Measurements from ENCODE around the gene ZDHHC11B.
"Not testable (repeated sequence)": the region's sequence is repeated elsewhere in the genome, so short reads cannot be mapped to it uniquely, and the experiment has no call there.

ZDHHC11B gene

GRCh38 chr5:756865-757345, 27.6 kb downstream of the ZDHHC11B start:
- no peaks in the 10 kb centered on the region for H3K27me3 ChIP-seq (ENCODE audit: control insufficient read depth in 5 of 5, insufficient read depth in 4 of 5, low read length in 5 of 5)
- peak overlapping the region in 1 of 5 donors; percentile 35 for H3K9ac ChIP-seq (ENCODE audit: low read length in 5 of 5)
- no peak overlapping the region for H3K4me3 ChIP-seq (ENCODE audit: low read depth in 1 of 5, low read length in 5 of 5)
- H3K36me3 ChIP-seq (ENCODE audit: control insufficient read depth in 5 of 5, insufficient read depth in 5 of 5, low read length in 5 of 5) = no peaks in the 10 kb centered on the region
- peaks cover 15 to 39% (median 26%) of the 10 kb centered on the region in 5 donors for H3K4me1 ChIP-seq (ENCODE audit: control insufficient read depth in 5 of 5, insufficient read depth in 5 of 5, low read length in 5 of 5)
- no peaks in the 10 kb centered on the region for H3K9me3 ChIP-seq (ENCODE audit: control insufficient read depth in 5 of 5, low read length in 5 of 5)
- H3K27ac ChIP-seq (ENCODE audit: low read depth, low read length) = no peak overlapping the region

DNA sequence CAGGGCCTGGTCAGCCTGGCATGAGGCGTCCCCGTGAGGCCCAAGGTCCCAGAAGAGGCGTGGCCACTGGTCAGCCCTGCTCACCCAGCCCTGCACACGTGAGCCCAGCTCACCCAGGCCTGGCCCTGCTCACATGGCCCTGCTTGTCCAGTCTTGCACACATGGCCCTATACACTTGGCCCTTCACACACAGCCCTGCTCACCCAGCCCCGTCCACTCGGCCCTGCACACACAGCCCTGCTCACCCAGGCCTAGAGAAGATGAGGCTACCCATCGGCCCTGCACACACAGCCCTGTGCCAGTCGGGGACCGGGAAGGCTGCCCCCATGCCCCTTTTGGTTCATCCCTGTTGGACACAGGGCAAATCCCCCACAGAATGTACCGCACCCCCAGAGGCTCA, 28.4 kb downstream of the ZDHHC11B start:
- peaks cover 15 to 39% (median 26%) of the 10 kb centered on the region in 5 donors for H3K4me1 ChIP-seq (ENCODE audit: control insufficient read depth in 5 of 5, insufficient read depth in 5 of 5, low read length in 5 of 5)
- no peaks in the 10 kb centered on the region for H3K9me3 ChIP-seq (ENCODE audit: control insufficient read depth in 5 of 5, low read length in 5 of 5)
- H3K36me3 ChIP-seq (ENCODE audit: control insufficient read depth in 5 of 5, insufficient read depth in 5 of 5, low read length in 5 of 5) = no peaks in the 10 kb centered on the region
- no peak overlapping the region for H3K27ac ChIP-seq (ENCODE audit: low read depth, low read length)
- H3K27me3 ChIP-seq (ENCODE audit: control insufficient read depth in 5 of 5, insufficient read depth in 4 of 5, low read length in 5 of 5) = no peaks in the 10 kb centered on the region
- no peak overlapping the region for H3K9ac ChIP-seq (ENCODE audit: low read length in 5 of 5)
- H3K4me3 ChIP-seq (ENCODE audit: low read depth in 1 of 5, low read length in 5 of 5) = no peak overlapping the region

DNA sequence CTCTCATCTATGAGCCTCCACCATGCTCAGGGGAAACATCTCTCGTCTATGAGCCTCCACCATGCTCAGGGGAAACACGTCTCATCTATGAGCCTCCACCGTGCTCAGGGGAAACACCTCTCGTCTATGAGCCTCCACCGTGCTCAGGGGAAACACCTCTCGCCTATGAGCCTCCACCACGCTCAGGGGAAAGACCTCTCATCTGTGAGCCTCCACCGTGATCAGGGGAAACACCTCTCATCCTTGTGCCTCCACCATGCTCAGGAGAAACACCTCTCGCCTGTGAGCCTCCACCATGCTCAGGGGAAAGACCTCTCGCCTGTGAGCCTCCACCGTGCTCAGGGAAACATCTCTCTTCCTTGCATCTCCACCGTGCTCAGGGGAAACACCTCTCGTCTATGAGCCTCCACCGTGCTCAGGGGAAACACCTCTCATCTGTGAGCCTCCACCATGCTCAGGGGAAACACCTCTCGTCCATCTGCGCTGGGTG, 30.3 kb downstream of the ZDHHC11B start:
- H3K27me3 ChIP-seq (ENCODE audit: control insufficient read depth in 5 of 5, insufficient read depth in 4 of 5, low read length in 5 of 5); H3K9me3 ChIP-seq (ENCODE audit: control insufficient read depth in 5 of 5, low read length in 5 of 5); H3K9ac ChIP-seq (ENCODE audit: low read length in 5 of 5); H3K4me3 ChIP-seq (ENCODE audit: low read depth in 1 of 5, low read length in 5 of 5); H3K36me3 ChIP-seq (ENCODE audit: control insufficient read depth in 5 of 5, insufficient read depth in 5 of 5, low read length in 5 of 5); H3K27ac ChIP-seq (ENCODE audit: low read depth, low read length): not testable (repeated sequence)
- peaks cover 13 to 32% (median 22%) of the 10 kb centered on the region in 5 donors for H3K4me1 ChIP-seq (ENCODE audit: control insufficient read depth in 5 of 5, insufficient read depth in 5 of 5, low read length in 5 of 5)

DNA sequence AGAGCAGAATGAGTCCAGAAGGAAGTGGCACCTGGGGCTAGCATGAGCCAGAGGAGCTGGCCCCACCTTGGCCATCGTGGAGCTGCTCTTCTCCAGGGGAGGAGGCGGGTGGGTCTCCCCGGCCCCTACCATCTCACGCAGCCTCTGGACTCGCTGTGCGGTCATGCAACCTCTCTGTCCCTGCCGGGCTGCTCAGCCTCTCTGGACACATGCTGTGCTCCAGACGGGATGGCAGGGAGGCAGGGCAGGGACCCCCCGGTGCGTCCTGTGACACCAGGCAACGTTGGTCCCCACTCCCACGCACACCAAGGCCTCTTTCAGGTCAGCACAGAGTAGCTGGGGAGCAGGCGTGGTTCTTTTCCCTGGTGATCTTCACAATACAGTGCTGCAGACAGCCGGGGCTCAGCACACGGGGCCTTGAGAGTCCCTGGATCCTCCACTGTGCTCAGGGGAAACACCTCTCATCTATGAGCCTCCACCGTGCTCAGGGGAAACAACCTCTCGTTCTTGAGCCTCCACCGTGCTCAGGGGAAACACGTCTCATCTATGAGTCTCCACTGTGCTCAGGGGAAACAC, 30.9 kb downstream of the ZDHHC11B start:
- H3K9ac ChIP-seq (ENCODE audit: low read length in 5 of 5); H3K27me3 ChIP-seq (ENCODE audit: control insufficient read depth in 5 of 5, insufficient read depth in 4 of 5, low read length in 5 of 5); H3K9me3 ChIP-seq (ENCODE audit: control insufficient read depth in 5 of 5, low read length in 5 of 5); H3K27ac ChIP-seq (ENCODE audit: low read depth, low read length); H3K36me3 ChIP-seq (ENCODE audit: control insufficient read depth in 5 of 5, insufficient read depth in 5 of 5, low read length in 5 of 5); H3K4me3 ChIP-seq (ENCODE audit: low read depth in 1 of 5, low read length in 5 of 5): not testable (repeated sequence)
- H3K4me1 ChIP-seq (ENCODE audit: control insufficient read depth in 5 of 5, insufficient read depth in 5 of 5, low read length in 5 of 5) = peaks cover 12 to 26% (median 17%) of the 10 kb centered on the region in 5 donors

DNA sequence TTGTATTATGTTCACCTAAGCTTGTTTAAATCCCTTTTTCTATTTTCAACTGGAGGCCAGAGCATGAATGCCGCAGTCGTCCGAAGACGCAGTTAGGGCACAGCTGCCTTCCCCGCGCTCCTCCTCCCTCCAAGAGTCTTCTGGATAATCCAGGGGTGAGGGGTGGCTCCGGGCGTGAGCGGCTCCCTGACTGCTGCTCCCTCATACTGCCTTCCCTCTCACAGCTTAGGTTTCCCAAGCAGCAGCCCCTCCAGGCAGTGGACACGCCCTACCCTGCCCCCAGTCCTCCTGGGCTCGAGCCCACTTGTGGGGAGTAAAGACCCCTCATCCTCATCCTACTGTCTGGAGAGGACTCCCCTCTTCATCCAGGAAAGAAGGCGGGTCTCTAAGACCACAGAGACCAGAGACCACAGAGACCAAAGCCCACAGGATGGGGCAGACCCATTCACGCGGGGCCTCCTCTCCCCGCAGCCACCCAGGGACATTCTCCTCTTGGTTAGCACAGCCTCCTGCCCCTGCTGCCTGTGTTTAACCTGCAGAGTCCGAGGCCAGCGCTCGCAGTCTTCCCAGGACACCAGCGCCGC, 31.9 kb downstream of the ZDHHC11B start:
- not testable (repeated sequence) for H3K4me3 ChIP-seq (ENCODE audit: low read depth in 1 of 5, low read length in 5 of 5); H3K27me3 ChIP-seq (ENCODE audit: control insufficient read depth in 5 of 5, insufficient read depth in 4 of 5, low read length in 5 of 5); H3K9me3 ChIP-seq (ENCODE audit: control insufficient read depth in 5 of 5, low read length in 5 of 5); H3K9ac ChIP-seq (ENCODE audit: low read length in 5 of 5); H3K27ac ChIP-seq (ENCODE audit: low read depth, low read length); H3K36me3 ChIP-seq (ENCODE audit: control insufficient read depth in 5 of 5, insufficient read depth in 5 of 5, low read length in 5 of 5)
- H3K4me1 ChIP-seq (ENCODE audit: control insufficient read depth in 5 of 5, insufficient read depth in 5 of 5, low read length in 5 of 5) = peaks cover 2 to 16% (median 6%) of the 10 kb centered on the region in 5 donors

GRCh38 chr5:751992-752391, 32.5 kb downstream of the ZDHHC11B start:
- not testable (repeated sequence) for H3K9ac ChIP-seq (ENCODE audit: low read length in 5 of 5); H3K9me3 ChIP-seq (ENCODE audit: control insufficient read depth in 5 of 5, low read length in 5 of 5); H3K27ac ChIP-seq (ENCODE audit: low read depth, low read length); H3K4me3 ChIP-seq (ENCODE audit: low read depth in 1 of 5, low read length in 5 of 5); H3K27me3 ChIP-seq (ENCODE audit: control insufficient read depth in 5 of 5, insufficient read depth in 4 of 5, low read length in 5 of 5); H3K36me3 ChIP-seq (ENCODE audit: control insufficient read depth in 5 of 5, insufficient read depth in 5 of 5, low read length in 5 of 5); H3K4me1 ChIP-seq (ENCODE audit: control insufficient read depth in 5 of 5, insufficient read depth in 5 of 5, low read length in 5 of 5)

DNA sequence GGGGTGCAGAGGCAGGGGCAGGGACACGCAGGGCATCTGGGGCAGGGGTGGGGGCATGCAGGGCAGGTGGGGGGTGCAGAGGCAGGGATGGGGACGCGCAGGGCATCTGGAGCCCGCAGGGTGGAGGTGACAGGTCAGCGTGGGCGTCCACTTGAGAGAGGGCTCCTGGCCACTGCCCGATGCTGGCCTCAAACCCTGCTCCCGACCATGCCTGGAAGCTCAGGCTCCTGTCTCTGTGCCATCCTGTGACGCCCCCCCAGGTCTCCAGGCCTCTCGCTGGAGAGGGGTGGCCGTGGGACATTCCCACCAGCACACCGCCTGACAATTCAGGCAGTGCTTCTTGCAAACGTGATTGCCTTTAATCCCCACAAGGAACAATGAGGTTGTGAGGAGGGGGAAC, 33.0 kb downstream of the ZDHHC11B start:
- no peak overlapping the region for H3K27ac ChIP-seq (ENCODE audit: low read depth, low read length)

GRCh38 chr5:750226-750625, 34.3 kb downstream of the ZDHHC11B start:
- not testable (repeated sequence) for H3K4me1 ChIP-seq (ENCODE audit: control insufficient read depth in 5 of 5, insufficient read depth in 5 of 5, low read length in 5 of 5); H3K27ac ChIP-seq (ENCODE audit: low read depth, low read length); H3K9ac ChIP-seq (ENCODE audit: low read length in 5 of 5); H3K27me3 ChIP-seq (ENCODE audit: control insufficient read depth in 5 of 5, insufficient read depth in 4 of 5, low read length in 5 of 5); H3K4me3 ChIP-seq (ENCODE audit: low read depth in 1 of 5, low read length in 5 of 5); H3K36me3 ChIP-seq (ENCODE audit: control insufficient read depth in 5 of 5, insufficient read depth in 5 of 5, low read length in 5 of 5); H3K9me3 ChIP-seq (ENCODE audit: control insufficient read depth in 5 of 5, low read length in 5 of 5)

More for the DNA sequence above, 33.0 kb downstream of the ZDHHC11B start:
- Histone ChIP-seq H3K9me3 (ENCODE audit: control insufficient read depth in 5 of 5, low read length in 5 of 5) (no peaks in the 10 kb centered on the region), H3K9ac (ENCODE audit: low read length in 5 of 5) (no peak overlapping the region), H3K27me3 (ENCODE audit: control insufficient read depth in 5 of 5, insufficient read depth in 4 of 5, low read length in 5 of 5) (no peaks in the 10 kb centered on the region), H3K36me3 (ENCODE audit: control insufficient read depth in 5 of 5, insufficient read depth in 5 of 5, low read length in 5 of 5) (peaks cover 0 to 5% (median 0%) of the 10 kb centered on the region in 5 donors), H3K4me3 (ENCODE audit: low read depth in 1 of 5, low read length in 5 of 5) (no peak overlapping the region), H3K4me1 (ENCODE audit: control insufficient read depth in 5 of 5, insufficient read depth in 5 of 5, low read length in 5 of 5) (peaks cover 0 to 5% (median 0%) of the 10 kb centered on the region in 5 donors)

DNA sequence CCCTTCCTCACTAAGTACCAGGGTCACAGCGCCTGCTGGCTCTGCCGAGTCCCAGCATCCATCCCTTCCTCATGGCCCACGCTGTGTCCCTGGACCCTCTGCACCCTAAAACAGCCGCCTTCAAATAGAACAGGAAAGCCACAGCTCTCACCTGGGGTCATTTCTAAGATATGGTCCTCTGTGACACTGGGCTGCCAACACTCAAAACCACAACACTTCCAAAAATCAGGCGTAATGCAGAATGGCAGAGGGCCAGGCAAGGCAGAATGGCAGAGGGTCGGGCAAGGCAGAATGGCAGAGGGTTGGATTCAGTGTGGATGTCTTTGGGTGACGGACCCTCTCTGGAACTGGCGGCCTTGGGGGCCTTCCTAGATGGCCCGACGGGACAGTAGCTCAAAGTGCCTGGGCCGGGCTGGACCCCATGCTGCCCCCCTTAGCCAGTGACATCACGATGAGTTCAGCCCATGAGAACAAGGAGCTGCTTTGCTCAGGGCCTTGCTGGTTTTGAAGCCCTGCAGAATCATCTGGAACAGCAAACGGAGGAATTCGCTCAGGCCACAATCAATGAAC, 35.3 kb downstream of the ZDHHC11B start:
- Histone ChIP-seq H3K27ac (ENCODE audit: low read depth, low read length) (no peak overlapping the region), H3K4me1 (ENCODE audit: control insufficient read depth in 5 of 5, insufficient read depth in 5 of 5, low read length in 5 of 5) (no peaks in the 10 kb centered on the region), H3K36me3 (ENCODE audit: control insufficient read depth in 5 of 5, insufficient read depth in 5 of 5, low read length in 5 of 5) (peaks cover 0 to 5% (median 0%) of the 10 kb centered on the region in 5 donors), H3K9me3 (ENCODE audit: control insufficient read depth in 5 of 5, low read length in 5 of 5) (no peaks in the 10 kb centered on the region), H3K9ac (ENCODE audit: low read length in 5 of 5) (no peak overlapping the region), H3K27me3 (ENCODE audit: control insufficient read depth in 5 of 5, insufficient read depth in 4 of 5, low read length in 5 of 5) (no peaks in the 10 kb centered on the region), H3K4me3 (ENCODE audit: low read depth in 1 of 5, low read length in 5 of 5) (no peak overlapping the region)
